B cell (primary cell): ENCODE results near the gene CAMK2B. TPM values are rescaled to one million over a fixed set of nuclear protein-coding genes. Genes with fewer than 3 reads are reported as not detected.

Source experiments
- ATAC-seq: fragments of 200-7000 bp; cut with Tn5 transposase; one replicate; pipeline ENCODE4 v1.10.0; 2021; ENCODE audit warnings: low read depth, mild to moderate bottlenecking, moderate number of reproducible peaks, moderate library complexity
- CTCF ChIA-PET: fragments of 350-600 bp; sonication (Branson Sonifier 250); formaldehyde crosslinking; loops from one replicate; lab custom pipeline; 2021; ENCODE audit warnings: antibody characterized with exemption, inconsistent platforms; lab: Charles Lee
- POLR2A ChIA-PET: fragments of 350-600 bp; sonication (Branson Sonifier 250); formaldehyde crosslinking; loops from one replicate; lab custom pipeline; 2021; ENCODE audit warnings: antibody characterized with exemption; lab: Charles Lee
- DNase-seq: peaks from one replicate; pipeline ENCODE4 v3.0.0; 2013
- H2AFZ ChIP-seq: 2 replicates; pipeline ENCODE4 v1.6.1; 2012; ENCODE audit warnings: mild to moderate bottlenecking, low read depth, low read length; ENCODE audit not compliant: insufficient read depth, poor library complexity, severe bottlenecking
- H3K27ac ChIP-seq, 2 donors: 1 replicate in 1 of 2; 2 replicates in 1 of 2; pipeline ENCODE4 v1.5.1; 2012 to 2013; ENCODE audit warnings: low read length in 2 of 2, mild to moderate bottlenecking in 2 of 2, moderate library complexity in 1 of 2
- H3K27me3 ChIP-seq, 4 experiments: fragments of 200-600 bp in 1 of 4; sonication (generic) in 1 of 4; replicated peaks in 1 of 4; 1 replicate in 2 of 4; 2 replicates in 2 of 4; pipeline versions ENCODE4 v1.6.1 to v1.7.0; 2013 to 2016; ENCODE audit warnings: low read length in 3 of 4, mild to moderate bottlenecking in 2 of 4, mixed read lengths in 1 of 4, moderate library complexity in 1 of 4; ENCODE audit not compliant: insufficient read depth in 4 of 4, control insufficient read depth in 3 of 4; ENCODE audit errors: control extremely low read depth in 1 of 4
- H3K36me3 ChIP-seq, 2 experiments: replicated peaks in 1 of 2; 1 replicate in 1 of 2; 2 replicates in 1 of 2; pipeline versions ENCODE4 v1.6.1 to v1.7.1; 2013; ENCODE audit warnings: low read length in 1 of 2; ENCODE audit not compliant: insufficient read depth in 2 of 2, control insufficient read depth in 1 of 2; ENCODE audit errors: control extremely low read depth in 1 of 2, extremely low read depth in 1 of 2
- H3K4me1 ChIP-seq, 2 donors: fragments of 200-600 bp in 1 of 2; sonication (generic) in 1 of 2; 1 replicate in 1 of 2; 2 replicates in 1 of 2; pipeline versions ENCODE4 v1.5.1 to v1.6.1; 2013 to 2017; ENCODE audit warnings: low read length in 2 of 2; ENCODE audit not compliant: control insufficient read depth in 2 of 2, insufficient read depth in 2 of 2
- H3K4me2 ChIP-seq: replicated peaks from 2 replicates; pipeline ENCODE3; 2012; ENCODE audit warnings: mild to moderate bottlenecking, low read depth, low read length; ENCODE audit not compliant: poor library complexity, severe bottlenecking
- H3K4me3 ChIP-seq, 5 experiments: fragments of 200-600 bp in 1 of 5; sonication (generic) in 1 of 5; 1 replicate in 3 of 5; 2 replicates in 2 of 5; pipeline versions ENCODE4 v1.5.1 to v1.7.0; 2011 to 2016; ENCODE audit warnings: low read length in 4 of 5, mild to moderate bottlenecking in 4 of 5, low read depth in 2 of 5, control low read depth in 1 of 5, moderate library complexity in 1 of 5; ENCODE audit not compliant: insufficient read depth in 1 of 5; ENCODE audit errors: control extremely low read depth in 1 of 5, extremely low read depth in 1 of 5
- H3K79me2 ChIP-seq: fragments of 200-600 bp; sonication (generic); one replicate; pipeline ENCODE4 v1.6.0; 2016; ENCODE audit warnings: low read length; ENCODE audit not compliant: control insufficient read depth, insufficient read depth
- H3K9ac ChIP-seq: fragments of 200-600 bp; sonication (generic); 2 replicates; pipeline ENCODE4 v1.6.1; 2017; ENCODE audit warnings: mild to moderate bottlenecking, low read length, moderate library complexity
- H3K9me3 ChIP-seq, 3 donors: one replicate each; pipeline versions ENCODE4 v1.6.1 to v1.7.1; 2013; ENCODE audit warnings: low read length in 2 of 3; ENCODE audit not compliant: control insufficient read depth in 2 of 3, insufficient read depth in 1 of 3; ENCODE audit errors: control extremely low read depth in 1 of 3
- H4K20me1 ChIP-seq: 2 replicates; pipeline ENCODE4 v1.6.0; 2012; ENCODE audit warnings: mild to moderate bottlenecking, low read length; ENCODE audit not compliant: insufficient read depth, control insufficient read depth, poor library complexity, severe bottlenecking
- H3K27ac Mint-ChIP-seq: one replicate; pipeline ENCODE4 v1.8.0; 2021; ENCODE audit warnings: mixed read lengths
- H3K27me3 Mint-ChIP-seq: one replicate; pipeline ENCODE4 v1.8.0; 2021; ENCODE audit warnings: mixed read lengths
- H3K4me1 Mint-ChIP-seq: one replicate; pipeline ENCODE4 v1.8.0; 2021; ENCODE audit warnings: mixed read lengths
- H3K4me3 Mint-ChIP-seq: one replicate; pipeline ENCODE4 v1.8.0; 2021; ENCODE audit warnings: mixed read lengths
- H3K9me3 Mint-ChIP-seq: one replicate; pipeline ENCODE4 v1.8.0; 2022; ENCODE audit warnings: mixed read lengths; ENCODE audit not compliant: insufficient read depth
- EZH2 ChIP-seq: IDR thresholded peaks from 2 replicates; pipeline ENCODE4 v1.6.1; 2012; ENCODE audit warnings: borderline replicate concordance, low read depth, mild to moderate bottlenecking, moderate library complexity, low read length; ENCODE audit not compliant: insufficient read depth, poor library complexity, severe bottlenecking
- WGBS: methylation state at CpG from one replicate; pipeline ENCODE4 v1.1.5; 2013; ENCODE audit warnings: missing lambda C conversion rate; ENCODE audit not compliant: insufficient coverage; 5-methylcytosine and 5-hydroxymethylcytosine counted together
- intact Hi-C: fragments of 100-400 bp; cut with micrococcal nuclease; formaldehyde crosslinking; loops from one replicate; pipeline ENCODE4 v1.10.0; 2022
- polyA plus RNA-seq: library from polyadenylated mRNA; depleted of rRNA; stranded (reverse); fragments of >200 nt; gene quantifications from 2 replicates; pipeline ENCODE4 v1.2.3, GENCODE V29; 2012
- total RNA-seq, 2 donors: library from RNA; stranded (reverse); fragments of 120-200 nt in 1 of 2; gene quantifications; 1 replicate in 1 of 2; 2 replicates in 1 of 2; pipeline versions ENCODE4 v1.2.3 to v1.2.4, GENCODE V29; 2013 to 2022
- TF ChIP-seq, protein P1 (sequence below): fragments of 200-600 bp; IDR thresholded peaks from one replicate; pipeline ENCODE4 v1.8.0; 2022; ENCODE audit warnings: antibody characterized with exemption, mild to moderate bottlenecking

CAMK2B gene
- total and polyA plus RNA-seq, 2 donors (not counting 1 experiment from before 2014, with no cell fraction given), result 0.42 TPM; not detected in 1

DNA sequence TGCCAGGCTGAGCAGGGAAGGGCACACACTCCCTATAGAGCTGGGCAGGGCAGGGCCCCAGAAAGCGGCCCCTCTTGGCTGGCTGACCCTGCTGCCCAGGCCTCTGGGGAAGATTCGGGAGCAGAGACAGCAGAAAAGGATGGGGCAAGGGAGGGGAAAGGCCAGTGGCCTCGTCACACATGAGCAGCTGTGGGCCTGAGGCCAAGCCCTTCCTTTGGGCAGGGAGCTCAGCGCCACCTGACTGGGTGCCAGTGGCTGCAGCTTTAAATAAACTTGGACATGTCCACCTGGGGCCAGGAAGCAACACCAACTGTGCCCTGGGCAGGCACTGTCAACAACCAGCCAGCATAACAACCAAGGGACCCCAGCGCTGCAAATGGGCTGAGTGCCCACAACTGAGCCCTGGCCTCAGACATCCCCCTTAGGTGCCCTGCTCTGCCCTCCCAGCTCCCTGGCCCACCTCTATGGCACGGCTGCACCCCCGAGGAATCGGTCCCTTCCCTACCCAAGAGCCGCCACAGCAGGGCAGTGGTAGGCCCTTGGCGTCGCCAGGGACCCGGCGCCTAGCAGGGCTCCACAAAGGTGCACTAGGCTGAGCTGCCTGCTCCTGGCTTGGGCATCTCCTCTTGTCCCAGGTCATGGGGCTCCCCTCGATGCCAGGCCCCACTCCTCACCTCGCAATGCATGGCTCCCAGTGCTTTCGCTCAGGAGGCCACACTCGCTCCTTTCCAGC, 2.6 kb downstream of the CAMK2B start:
- Mint-ChIP-seq H3K4me1 (peaks cover 15% of the 10 kb centered on the region), H3K27ac (no peak overlapping the region), H3K4me3 (peak overlapping the region; percentile 45), H3K9me3 (no peaks in the 10 kb centered on the region), H3K27me3 (peaks cover 38% of the 10 kb centered on the region)
- no peaks in the 10 kb centered on the region for H3K36me3 ChIP-seq
- ChIA-PET POLR2A (no interaction called here), CTCF (no interaction called here)
- H3K4me1 ChIP-seq, result peaks cover 6 to 7% of the 10 kb centered on the region in 2 donors
- H3K4me3 ChIP-seq, result no peak overlapping the region
- WGBS, result 91% methylated on average over 16 of the region's 17 CpGs
- no peaks in the 10 kb centered on the region for H3K79me2 ChIP-seq
- no peak overlapping the region for H3K9ac ChIP-seq
- peaks cover 0 to 41% (median 7%) of the 10 kb centered on the region in 4 experiments for H3K27me3 ChIP-seq
- no peak overlapping the region for H3K4me2 ChIP-seq
- H3K9me3 ChIP-seq, result no peaks in the 10 kb centered on the region
- ATAC-seq (no peak), DNase-seq (no peak)
- intact Hi-C loops, result no loop called here
- H3K27ac ChIP-seq, result no peak overlapping the region
- no peaks in the 10 kb centered on the region for H4K20me1 ChIP-seq
- no peak overlapping the region for H2AFZ ChIP-seq
- no peak for TF ChIP-seq EZH2
- TF ChIP-seq, protein P1, sequence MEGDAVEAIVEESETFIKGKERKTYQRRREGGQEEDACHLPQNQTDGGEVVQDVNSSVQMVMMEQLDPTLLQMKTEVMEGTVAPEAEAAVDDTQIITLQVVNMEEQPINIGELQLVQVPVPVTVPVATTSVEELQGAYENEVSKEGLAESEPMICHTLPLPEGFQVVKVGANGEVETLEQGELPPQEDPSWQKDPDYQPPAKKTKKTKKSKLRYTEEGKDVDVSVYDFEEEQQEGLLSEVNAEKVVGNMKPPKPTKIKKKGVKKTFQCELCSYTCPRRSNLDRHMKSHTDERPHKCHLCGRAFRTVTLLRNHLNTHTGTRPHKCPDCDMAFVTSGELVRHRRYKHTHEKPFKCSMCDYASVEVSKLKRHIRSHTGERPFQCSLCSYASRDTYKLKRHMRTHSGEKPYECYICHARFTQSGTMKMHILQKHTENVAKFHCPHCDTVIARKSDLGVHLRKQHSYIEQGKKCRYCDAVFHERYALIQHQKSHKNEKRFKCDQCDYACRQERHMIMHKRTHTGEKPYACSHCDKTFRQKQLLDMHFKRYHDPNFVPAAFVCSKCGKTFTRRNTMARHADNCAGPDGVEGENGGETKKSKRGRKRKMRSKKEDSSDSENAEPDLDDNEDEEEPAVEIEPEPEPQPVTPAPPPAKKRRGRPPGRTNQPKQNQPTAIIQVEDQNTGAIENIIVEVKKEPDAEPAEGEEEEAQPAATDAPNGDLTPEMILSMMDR, result no peak

DNA sequence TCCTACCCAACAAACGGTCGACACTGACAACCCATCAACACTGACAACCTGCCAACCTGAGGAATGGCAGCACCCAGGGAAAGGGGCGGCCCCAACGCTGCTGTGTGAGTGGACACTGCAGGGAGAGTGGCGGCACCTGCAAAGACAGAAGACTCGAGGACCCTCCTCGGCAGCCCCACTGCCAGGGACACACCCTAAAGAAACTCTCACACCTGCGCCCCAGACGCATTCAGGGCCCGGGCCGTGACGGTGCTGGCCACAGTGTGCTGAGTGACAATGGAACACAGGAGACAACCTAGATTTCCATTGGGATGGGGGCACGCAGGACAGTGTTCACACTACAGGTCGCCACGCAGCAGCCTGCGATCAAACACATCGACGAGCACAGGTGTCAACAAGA, 3.6 kb downstream of the CAMK2B start:
- TF ChIP-seq EZH2, result no peak
- Mint-ChIP-seq H3K4me1 (peaks cover 15% of the 10 kb centered on the region), H3K27me3 (peaks cover 39% of the 10 kb centered on the region), H3K9me3 (no peaks in the 10 kb centered on the region), H3K4me3 (no peak overlapping the region), H3K27ac (no peak overlapping the region)
- intact Hi-C loops, result no loop called here
- 85% methylated on average over 13 of the region's 18 CpGs for WGBS
- DNase-seq (no peak), ATAC-seq (no peak)
- Histone ChIP-seq H3K9me3 (no peaks in the 10 kb centered on the region), H3K27me3 (peaks cover 0 to 39% (median 6%) of the 10 kb centered on the region in 4 experiments), H3K27ac (no peak overlapping the region), H3K9ac (no peak overlapping the region), H3K4me2 (no peak overlapping the region), H3K4me3 (no peak overlapping the region), H3K79me2 (no peaks in the 10 kb centered on the region), H3K4me1 (peaks cover 6 to 7% of the 10 kb centered on the region in 2 donors), H4K20me1 (no peaks in the 10 kb centered on the region), H3K36me3 (no peaks in the 10 kb centered on the region), H2AFZ (no peak overlapping the region)
- CTCF ChIA-PET, result no interaction called here
- POLR2A ChIA-PET, result no interaction called here
